OCI-LY3 (cell line): ENCODE measurements around the gene TAC4.

Source experiments
- EZH2phosphoT487 ChIP-seq: fragments of 200-600 bp; shearing (Covaris generic); IDR thresholded peaks from 2 replicates; pipeline ENCODE4 v1.6.1; 2018; ENCODE audit warnings: antibody characterized with exemption, mixed run types, low read depth
- TF ChIP-seq, protein P1 (sequence below): fragments of 200-600, 300-600 bp; sonication (generic); IDR thresholded peaks from 2 replicates; pipeline ENCODE4 v1.5.1; 2014; ENCODE audit warnings: antibody characterized with exemption, low read length, low read depth

DNA sequence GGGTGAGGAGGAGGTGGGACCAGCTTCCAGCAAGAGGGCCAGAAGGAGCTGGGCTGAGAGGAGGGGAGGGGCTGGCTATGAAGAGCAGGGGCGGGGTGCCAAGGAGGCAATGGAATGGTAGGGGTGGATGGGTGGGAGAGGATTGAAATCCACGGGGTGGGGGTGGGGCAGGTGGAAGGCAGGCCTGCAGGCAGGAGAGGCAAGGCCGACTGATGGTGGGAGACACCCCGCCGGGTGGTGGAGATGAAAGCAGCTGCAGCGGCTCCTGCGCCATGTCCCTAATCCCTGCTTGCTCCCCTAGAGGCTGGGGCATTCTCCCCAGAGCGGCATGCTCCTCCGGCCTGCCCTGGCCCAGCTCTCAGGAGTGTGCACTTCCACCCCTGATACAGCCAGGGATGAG lies 27.8 kb upstream of the TAC4 start:
- TF ChIP-seq, protein P1, sequence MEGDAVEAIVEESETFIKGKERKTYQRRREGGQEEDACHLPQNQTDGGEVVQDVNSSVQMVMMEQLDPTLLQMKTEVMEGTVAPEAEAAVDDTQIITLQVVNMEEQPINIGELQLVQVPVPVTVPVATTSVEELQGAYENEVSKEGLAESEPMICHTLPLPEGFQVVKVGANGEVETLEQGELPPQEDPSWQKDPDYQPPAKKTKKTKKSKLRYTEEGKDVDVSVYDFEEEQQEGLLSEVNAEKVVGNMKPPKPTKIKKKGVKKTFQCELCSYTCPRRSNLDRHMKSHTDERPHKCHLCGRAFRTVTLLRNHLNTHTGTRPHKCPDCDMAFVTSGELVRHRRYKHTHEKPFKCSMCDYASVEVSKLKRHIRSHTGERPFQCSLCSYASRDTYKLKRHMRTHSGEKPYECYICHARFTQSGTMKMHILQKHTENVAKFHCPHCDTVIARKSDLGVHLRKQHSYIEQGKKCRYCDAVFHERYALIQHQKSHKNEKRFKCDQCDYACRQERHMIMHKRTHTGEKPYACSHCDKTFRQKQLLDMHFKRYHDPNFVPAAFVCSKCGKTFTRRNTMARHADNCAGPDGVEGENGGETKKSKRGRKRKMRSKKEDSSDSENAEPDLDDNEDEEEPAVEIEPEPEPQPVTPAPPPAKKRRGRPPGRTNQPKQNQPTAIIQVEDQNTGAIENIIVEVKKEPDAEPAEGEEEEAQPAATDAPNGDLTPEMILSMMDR, result no peak
- TF ChIP-seq EZH2phosphoT487, result no peak
